WTC11 (cell line): ENCODE data around the gene UTP11.

Experiments
- ATF3 ChIP-seq: sonication (generic); formaldehyde crosslinking; conservative IDR thresholded peaks from 2 replicates; pipeline ENCODE4 v1.8.1; 2022; ENCODE audit warnings: mild to moderate bottlenecking, missing genetic modification reagents
- ESRRA ChIP-seq: sonication (generic); formaldehyde crosslinking; IDR thresholded peaks from 2 replicates; pipeline ENCODE4 v1.8.1; 2022; ENCODE audit warnings: mild to moderate bottlenecking, missing genetic modification reagents, borderline replicate concordance
- RORB ChIP-seq: fragments of 250-450 bp; sonication (Bioruptor Pico); IDR thresholded peaks from 2 replicates; pipeline ENCODE4 v1.9.0; 2021; ENCODE audit warnings: mild to moderate bottlenecking
- TF ChIP-seq, protein P1 (sequence below): fragments of 200-600 bp; IDR thresholded peaks from 2 replicates; pipeline ENCODE4 v1.8.0; 2022; ENCODE audit warnings: antibody characterized with exemption

DNA sequence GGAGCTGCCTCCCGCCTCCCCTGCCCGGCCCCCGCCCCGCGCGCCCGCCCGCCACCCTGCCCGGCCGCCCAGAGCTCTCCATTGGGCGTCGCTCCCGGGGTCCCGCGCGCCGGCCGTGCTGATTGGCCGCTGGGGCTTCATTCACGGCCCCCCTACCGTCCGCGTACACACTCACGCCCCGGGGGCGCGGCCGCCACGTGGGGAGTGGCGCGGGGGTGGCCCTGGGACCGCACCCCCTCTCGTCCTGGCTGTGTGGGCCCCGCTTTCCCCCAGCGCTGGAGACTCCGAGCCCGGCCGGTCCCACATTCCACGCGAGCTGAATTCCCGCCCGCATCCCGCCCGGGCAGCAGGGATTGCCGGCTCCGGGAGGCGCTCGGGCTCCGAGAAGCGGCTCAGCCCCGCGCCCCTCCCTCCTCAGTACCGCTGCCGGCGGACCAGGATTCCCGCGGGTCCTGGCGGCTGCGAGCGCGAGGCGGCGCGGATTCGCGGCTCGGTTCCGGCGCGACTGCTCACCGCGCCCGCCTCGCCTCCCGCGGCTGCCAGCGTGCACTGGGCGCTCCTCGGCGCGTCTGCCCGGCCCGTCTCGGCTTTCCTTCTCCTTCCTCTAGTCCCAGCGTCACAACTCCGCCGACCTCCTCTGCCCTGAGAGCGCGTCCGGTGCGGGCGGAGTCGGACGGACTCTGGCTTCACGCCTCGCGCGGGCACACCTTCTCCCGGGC, 34.5 kb downstream of the UTP11 start:
- 0 out of 2 replicates have a peak, but pooled peaks have one; percentile 33 for TF ChIP-seq ESRRA
- TF ChIP-seq RORB = no peak
- TF ChIP-seq ATF3 (CRISPR knock-in tag) = no peak
- TF ChIP-seq, protein P1, sequence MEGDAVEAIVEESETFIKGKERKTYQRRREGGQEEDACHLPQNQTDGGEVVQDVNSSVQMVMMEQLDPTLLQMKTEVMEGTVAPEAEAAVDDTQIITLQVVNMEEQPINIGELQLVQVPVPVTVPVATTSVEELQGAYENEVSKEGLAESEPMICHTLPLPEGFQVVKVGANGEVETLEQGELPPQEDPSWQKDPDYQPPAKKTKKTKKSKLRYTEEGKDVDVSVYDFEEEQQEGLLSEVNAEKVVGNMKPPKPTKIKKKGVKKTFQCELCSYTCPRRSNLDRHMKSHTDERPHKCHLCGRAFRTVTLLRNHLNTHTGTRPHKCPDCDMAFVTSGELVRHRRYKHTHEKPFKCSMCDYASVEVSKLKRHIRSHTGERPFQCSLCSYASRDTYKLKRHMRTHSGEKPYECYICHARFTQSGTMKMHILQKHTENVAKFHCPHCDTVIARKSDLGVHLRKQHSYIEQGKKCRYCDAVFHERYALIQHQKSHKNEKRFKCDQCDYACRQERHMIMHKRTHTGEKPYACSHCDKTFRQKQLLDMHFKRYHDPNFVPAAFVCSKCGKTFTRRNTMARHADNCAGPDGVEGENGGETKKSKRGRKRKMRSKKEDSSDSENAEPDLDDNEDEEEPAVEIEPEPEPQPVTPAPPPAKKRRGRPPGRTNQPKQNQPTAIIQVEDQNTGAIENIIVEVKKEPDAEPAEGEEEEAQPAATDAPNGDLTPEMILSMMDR = no peak
